GM19463 (cell line): ENCODE results near the gene CPVL.

Source experiments
- ATAC-seq: cut with Tn5 transposase; IDR thresholded peaks from one replicate; pipeline ENCODE4 v1.9.1; 2021; ENCODE audit warnings: mild to moderate bottlenecking, moderate library complexity; ENCODE audit not compliant: unreplicated experiment

Gene CPVL

GRCh38 chr7:29146057-29146706, at the start of gene CPVL:
Gene CPVL (minus strand): TSS chr7:29146537. CDS start chr7:29121061, 25,476 bp downstream.
- no peak for ATAC-seq

GRCh38 chr7:29194594-29195427, 48.5 kb upstream of the CPVL start, which contains the start of gene CHN2:
Gene CHN2 (plus strand): TSS chr7:29194775.
- no peak for ATAC-seq

- no peak for ATAC-seq
Measured at GRCh38 chr7:29194206-29194593, 47.9 kb upstream of the CPVL start.

DNA sequence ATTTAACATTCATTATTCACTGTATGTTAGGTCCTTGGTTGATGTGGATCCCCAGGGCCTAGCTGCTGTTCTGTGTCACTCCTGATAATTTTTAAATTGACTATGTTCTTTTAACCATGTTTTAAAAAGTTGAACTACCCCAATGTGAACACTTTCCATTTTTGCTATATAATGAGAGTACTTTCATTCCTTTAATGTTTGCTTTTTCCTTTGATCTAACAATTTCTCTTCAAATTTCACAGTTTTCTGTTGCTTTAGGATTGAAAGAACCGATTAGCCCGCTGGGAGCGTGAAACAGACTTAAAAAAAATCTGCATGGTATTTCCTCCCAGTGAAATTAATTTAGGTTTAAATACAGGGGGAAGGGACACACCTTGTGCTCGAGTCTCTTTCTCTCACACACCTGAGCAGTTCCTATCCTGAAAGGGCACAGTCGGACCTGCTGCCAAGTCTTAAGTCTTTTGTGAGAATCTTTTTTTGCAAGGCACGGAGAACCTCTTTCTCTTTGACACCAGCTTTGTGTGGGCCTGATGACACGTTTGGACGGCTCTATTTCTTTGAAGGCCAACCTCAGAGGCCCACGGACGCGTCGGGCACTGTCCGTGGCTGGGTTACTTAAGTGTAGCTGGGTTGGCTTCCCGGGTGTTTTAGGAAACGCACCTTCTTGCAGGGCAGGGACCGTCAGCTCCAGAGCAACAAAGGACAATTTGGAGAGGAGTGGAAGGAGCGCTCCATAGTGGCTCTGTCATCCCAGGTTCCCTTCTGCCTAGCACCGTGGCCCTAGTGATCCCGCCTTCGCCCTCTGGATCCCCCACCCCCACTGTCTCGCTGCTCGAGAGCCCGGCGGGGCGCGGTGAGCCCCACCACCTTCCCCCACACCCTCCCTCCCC, 47.2 kb upstream of the CPVL start:
- no peak for ATAC-seq

DNA sequence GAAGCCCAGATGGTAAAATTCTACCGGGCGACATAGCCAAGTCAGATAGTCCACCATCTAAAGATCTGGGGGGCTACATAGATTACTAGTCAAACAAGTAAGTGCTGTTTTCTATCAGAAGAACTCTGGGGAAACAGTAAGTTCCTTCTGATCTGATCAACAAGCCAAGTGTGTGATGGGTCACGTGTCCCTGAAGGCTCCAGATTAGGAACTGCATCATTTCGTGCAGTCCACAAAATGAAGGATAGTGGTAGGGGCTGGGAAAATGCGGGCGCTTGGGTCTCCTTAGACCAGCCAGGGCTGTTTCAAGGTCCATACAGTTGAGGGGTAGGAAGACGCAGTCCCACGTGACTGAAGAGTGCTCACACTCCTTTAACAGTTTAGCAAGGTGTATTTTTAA, 46.5 kb upstream of the CPVL start:
- no peak for ATAC-seq

GRCh38 chr7:29192323-29192722, 46.0 kb upstream of the CPVL start:
- no peak for ATAC-seq

DNA sequence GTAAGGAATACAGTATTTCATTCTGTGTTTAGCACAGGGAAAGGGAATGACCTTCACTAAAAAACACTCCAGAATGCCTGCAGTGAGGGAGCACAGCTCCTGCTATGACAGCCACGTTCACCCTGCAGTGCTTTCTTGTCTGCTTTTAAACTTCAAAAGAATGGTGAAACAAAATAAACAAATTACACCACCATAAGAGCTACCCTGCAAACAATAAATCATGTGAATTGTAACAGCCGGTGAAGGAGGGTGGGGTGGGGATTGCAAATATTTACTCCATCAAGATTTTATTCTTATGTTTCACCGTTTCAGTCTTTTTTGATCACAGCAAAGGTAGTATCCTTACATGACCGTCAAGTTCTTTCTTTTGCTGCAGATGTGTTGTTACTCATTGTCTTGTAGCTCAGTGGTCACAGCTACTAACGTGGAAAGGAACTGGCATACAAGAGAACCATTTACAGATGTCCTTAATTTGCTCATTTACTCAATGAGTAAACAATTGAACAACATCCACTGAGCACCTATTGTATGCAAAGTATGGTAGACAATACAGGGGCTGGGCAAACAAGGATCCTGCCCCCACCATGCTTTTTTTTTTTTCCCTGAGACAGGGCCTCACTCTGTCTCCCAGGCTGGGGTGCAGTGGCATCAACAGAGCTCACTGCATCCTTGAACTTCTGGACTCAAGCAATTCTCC, 44.2 kb upstream of the CPVL start:
- no peak for ATAC-seq

- no peak for ATAC-seq
Measured at GRCh38 chr7:29189743-29190201, 43.4 kb upstream of the CPVL start.

- no peak for ATAC-seq
Measured at GRCh38 chr7:29185613-29186012, 39.3 kb upstream of the CPVL start.

- ATAC-seq, result no peak
Measured at GRCh38 chr7:29184599-29184998, 38.3 kb upstream of the CPVL start.

- ATAC-seq, result no peak
Measured at GRCh38 chr7:29179115-29179514, 32.8 kb upstream of the CPVL start.

DNA sequence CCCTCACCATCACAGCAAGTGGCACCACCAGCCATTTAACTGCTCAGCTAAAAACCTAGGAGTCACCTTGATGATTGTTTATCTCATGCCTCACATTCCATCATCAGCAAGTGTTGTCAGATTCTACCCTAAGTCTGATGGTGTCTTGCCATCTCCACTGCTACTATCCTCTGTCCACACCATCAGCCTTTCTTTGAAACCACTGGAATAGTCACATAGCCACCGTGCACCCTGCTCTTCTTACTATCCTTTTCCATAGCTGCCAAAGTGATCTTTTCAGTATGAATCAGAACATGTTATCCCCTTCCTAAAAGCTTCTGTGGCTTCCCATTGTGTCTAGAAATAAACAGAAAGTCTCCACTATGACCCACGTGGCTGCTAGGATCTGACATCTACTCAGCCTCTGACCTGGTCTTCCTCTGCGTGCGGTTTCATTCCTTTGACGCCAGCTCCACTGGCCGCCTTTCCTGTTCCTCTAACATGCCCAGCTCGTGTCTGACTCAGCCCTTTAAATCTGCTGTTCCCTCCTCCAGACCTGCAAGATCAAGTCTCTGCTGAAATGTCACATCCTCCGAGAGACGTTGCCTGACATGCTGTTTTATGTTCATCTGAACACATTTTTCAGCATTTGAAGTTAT, 31.7 kb upstream of the CPVL start:
- no peak for ATAC-seq

GRCh38 chr7:29173458-29173857, 27.1 kb upstream of the CPVL start:
- no peak for ATAC-seq

GRCh38 chr7:29170781-29171180, 24.4 kb upstream of the CPVL start:
- ATAC-seq, result no peak

DNA sequence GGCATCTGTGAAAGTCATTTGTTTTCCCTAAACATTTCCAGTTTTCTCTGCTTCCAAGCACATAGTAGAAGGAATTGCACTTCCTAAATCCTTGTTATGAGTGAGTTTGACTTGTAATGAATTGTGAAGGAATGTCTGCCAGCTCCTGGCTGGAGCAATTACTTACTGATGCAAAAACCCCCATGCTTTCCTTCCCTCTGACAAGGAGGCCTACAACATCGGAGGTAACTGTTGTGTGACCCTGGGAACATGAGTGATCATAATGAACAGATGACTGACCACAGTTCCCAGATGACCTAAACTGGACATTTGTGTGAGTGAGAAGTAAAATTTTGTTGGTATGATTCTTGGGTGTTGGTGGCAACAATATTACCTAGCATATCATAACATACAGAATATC, 21.4 kb upstream of the CPVL start:
- no peak for ATAC-seq

- no peak for ATAC-seq
Measured at GRCh38 chr7:29163854-29164253, 17.5 kb upstream of the CPVL start.

- ATAC-seq, result no peak
Measured at GRCh38 chr7:29162577-29162976, 16.2 kb upstream of the CPVL start.

DNA sequence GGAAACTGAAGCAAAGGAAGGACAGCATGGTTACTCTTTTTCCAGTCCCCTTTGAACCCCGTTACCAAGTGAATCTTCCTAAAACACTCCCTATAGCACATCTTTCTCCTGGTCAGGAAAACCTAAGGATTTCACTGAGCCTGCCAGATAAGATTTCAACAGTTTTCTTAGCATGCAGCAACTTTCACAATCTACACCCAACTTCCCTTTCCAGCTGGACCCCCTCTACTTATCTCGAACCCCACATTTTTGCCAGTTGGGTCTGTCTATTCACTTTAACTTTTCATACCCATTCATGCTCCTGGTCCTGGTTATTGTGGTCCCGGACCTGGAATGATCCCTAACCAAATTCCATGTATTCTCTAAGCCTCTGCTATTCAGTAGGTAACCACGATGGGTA, 14.9 kb upstream of the CPVL start:
- no peak for ATAC-seq

- no peak for ATAC-seq
Measured at GRCh38 chr7:29160080-29160479, 13.7 kb upstream of the CPVL start.

DNA sequence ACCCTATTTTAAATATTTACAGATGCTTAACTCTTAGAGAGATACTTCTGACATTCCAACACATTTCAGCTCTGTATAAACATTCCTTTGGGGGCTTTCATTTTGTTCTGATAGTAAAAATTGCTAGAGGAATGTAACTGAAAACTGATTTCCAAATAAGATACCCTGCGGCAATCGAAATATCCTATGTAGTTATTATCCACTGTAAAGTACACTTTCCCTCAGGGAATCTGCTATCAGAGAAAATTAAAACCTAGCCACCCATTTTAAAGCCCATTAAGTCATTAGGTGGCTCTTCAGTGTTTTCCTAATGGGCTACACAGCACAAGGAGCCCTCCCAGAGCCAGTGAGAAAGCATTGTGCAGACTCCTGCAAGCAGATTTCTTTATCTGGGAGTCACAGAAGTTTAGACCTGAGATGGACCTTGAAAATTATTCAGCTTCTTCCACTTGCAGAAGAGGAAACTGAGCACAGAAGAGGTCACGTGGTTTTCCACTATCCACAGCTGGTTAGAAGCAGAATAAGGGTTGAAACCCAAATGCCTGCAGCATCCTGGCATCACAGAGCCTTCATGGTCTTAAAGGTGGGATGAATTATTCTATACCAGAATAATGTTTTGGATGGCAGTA, 12.6 kb upstream of the CPVL start:
- ATAC-seq, result no peak
